Testis (tissue), 2 donors: ENCODE measurements around the gene HJV.

Experiments
- POLR2A ChIP-seq: fragments of 450-650 bp; IDR thresholded peaks from one replicate; pipeline ENCODE4 v1.6.1; 2017; ENCODE audit warnings: antibody characterized with exemption, mild to moderate bottlenecking, moderate library complexity
- TF ChIP-seq, protein P1 (sequence below), 3 experiments: fragments of 450-650 bp in 2 of 3; fragments of 200-600 bp in 1 of 3; sonication (generic) in 1 of 3; IDR thresholded peaks; one replicate each; pipeline ENCODE4 v1.5.1; 2016 to 2019; ENCODE audit warnings: antibody characterized with exemption in 3 of 3, mild to moderate bottlenecking in 2 of 3, moderate library complexity in 1 of 3

DNA sequence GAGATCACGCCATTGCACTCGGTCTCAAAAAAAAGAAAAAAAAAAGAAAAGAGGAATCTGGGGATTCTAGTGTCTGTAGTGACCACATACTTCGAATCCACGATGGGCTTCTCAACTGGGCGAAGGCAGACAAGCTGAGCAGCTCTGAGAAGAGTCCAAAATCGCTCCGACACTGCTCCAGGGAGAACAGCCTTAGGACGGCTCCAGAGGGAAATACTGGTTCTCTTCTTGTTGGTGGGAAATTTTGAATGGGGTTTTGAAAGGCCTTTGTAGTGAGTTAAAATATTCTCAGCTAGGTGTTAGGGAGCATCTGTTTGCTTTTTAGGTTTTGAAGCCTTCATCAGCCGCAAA lies 18.3 kb upstream of the HJV start:
- TF ChIP-seq, protein P1, sequence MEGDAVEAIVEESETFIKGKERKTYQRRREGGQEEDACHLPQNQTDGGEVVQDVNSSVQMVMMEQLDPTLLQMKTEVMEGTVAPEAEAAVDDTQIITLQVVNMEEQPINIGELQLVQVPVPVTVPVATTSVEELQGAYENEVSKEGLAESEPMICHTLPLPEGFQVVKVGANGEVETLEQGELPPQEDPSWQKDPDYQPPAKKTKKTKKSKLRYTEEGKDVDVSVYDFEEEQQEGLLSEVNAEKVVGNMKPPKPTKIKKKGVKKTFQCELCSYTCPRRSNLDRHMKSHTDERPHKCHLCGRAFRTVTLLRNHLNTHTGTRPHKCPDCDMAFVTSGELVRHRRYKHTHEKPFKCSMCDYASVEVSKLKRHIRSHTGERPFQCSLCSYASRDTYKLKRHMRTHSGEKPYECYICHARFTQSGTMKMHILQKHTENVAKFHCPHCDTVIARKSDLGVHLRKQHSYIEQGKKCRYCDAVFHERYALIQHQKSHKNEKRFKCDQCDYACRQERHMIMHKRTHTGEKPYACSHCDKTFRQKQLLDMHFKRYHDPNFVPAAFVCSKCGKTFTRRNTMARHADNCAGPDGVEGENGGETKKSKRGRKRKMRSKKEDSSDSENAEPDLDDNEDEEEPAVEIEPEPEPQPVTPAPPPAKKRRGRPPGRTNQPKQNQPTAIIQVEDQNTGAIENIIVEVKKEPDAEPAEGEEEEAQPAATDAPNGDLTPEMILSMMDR (IDR thresholded peaks at IDR 0.05): no peak
- TF ChIP-seq POLR2A: no peak
